Measurements from ENCODE around the gene SFSWAP.

The SFSWAP gene

GRCh38 chr12:131824450-131824849, 113.6 kb downstream of the SFSWAP start:
- DNase-seq = no peak

GRCh38 chr12:131825146-131825892, 114.4 kb downstream of the SFSWAP start:
- no peak for DNase-seq

GRCh38 chr12:131826097-131826928, 115.4 kb downstream of the SFSWAP start:
- DNase-seq = no peak

- DNase-seq = peak; percentile 4
These were observed 117.2 kb downstream of the SFSWAP start, which contains the start of gene MMP17 for GRCh38 chr12:131827961-131828534. Gene MMP17, plus strand, starts transcription at chr12:131828393. Its CDS starts 102 bp downstream, at chr12:131828495.

- DNase-seq = no peak
These were observed 117.9 kb downstream of the SFSWAP start for GRCh38 chr12:131828671-131829355.

- DNase-seq = peak; percentile 3
These were observed 118.5 kb downstream of the SFSWAP start for GRCh38 chr12:131829356-131829747.

- DNase-seq = no peak
These were observed 119.0 kb downstream of the SFSWAP start for GRCh38 chr12:131829791-131830334.

GRCh38 chr12:131830335-131830913, 119.5 kb downstream of the SFSWAP start:
- DNase-seq = peak; percentile 70

GRCh38 chr12:131830914-131831571, 120.2 kb downstream of the SFSWAP start:
- peak; percentile 62 for DNase-seq

GRCh38 chr12:131831635-131832041, 120.7 kb downstream of the SFSWAP start:
- DNase-seq = peak; percentile 63

- peak; percentile 87 for DNase-seq
These were observed 121.7 kb downstream of the SFSWAP start for GRCh38 chr12:131832321-131833231.

GRCh38 chr12:131833288-131833895, 122.5 kb downstream of the SFSWAP start:
- DNase-seq = no peak

GRCh38 chr12:131833896-131834641, 123.2 kb downstream of the SFSWAP start:
- peak; percentile 15 for DNase-seq

- no peak for DNase-seq
These were observed 124.1 kb downstream of the SFSWAP start for GRCh38 chr12:131834798-131835615.

- DNase-seq = no peak
These were observed 124.8 kb downstream of the SFSWAP start for GRCh38 chr12:131835616-131836171.

- DNase-seq = no peak
These were observed 125.3 kb downstream of the SFSWAP start for GRCh38 chr12:131836193-131836592.

- no peak for DNase-seq
These were observed 126.0 kb downstream of the SFSWAP start for GRCh38 chr12:131836714-131837397.

All from NCI-H1105 (cell line).